Effector memory CD4-positive, alpha-beta T cell (primary cell): Measurements from ENCODE around the gene CDH9.

ENCODE experiments used
- DNase-seq, 3 donors: peaks; one replicate each; pipeline ENCODE4 v3.0.0-alpha.2; 2020
- H3K27ac ChIP-seq: 2 replicates; pipeline ENCODE4 v1.7.0; 2013; ENCODE audit warnings: mild to moderate bottlenecking, low read length, moderate library complexity; ENCODE audit not compliant: insufficient read depth, poor library complexity, severe bottlenecking
- H3K27me3 ChIP-seq: replicated peaks from 2 replicates; pipeline ENCODE4 v1.7.0; 2013; ENCODE audit warnings: mild to moderate bottlenecking, low read length; ENCODE audit not compliant: insufficient read depth, control insufficient read depth, poor library complexity, severe bottlenecking
- H3K36me3 ChIP-seq: 2 replicates; pipeline ENCODE4 v1.7.0; 2013; ENCODE audit warnings: mild to moderate bottlenecking, low read length, moderate library complexity; ENCODE audit not compliant: control insufficient read depth, insufficient read depth
- H3K4me1 ChIP-seq: 2 replicates; pipeline ENCODE4 v1.7.0; 2013; ENCODE audit warnings: low read length, mild to moderate bottlenecking; ENCODE audit not compliant: control insufficient read depth, insufficient read depth, poor library complexity, severe bottlenecking
- H3K4me3 ChIP-seq: 2 replicates; pipeline ENCODE4 v1.7.0; 2013; ENCODE audit warnings: low read length, low read depth, mild to moderate bottlenecking; ENCODE audit not compliant: insufficient read depth, poor library complexity, severe bottlenecking
- H3K9me3 ChIP-seq: 2 replicates; pipeline ENCODE4 v1.7.0; 2013; ENCODE audit warnings: mild to moderate bottlenecking, low read length, moderate library complexity; ENCODE audit not compliant: control insufficient read depth
- total RNA-seq, 3 donors: gene quantifications; one replicate each; lab custom pipeline; 2026; lab: John Stamatoyannopoulos, UW

CDH9 gene
- total RNA-seq = 0 reads per million in 3 donors

- no peak for DNase-seq
- H3K4me1 ChIP-seq = no peaks in the 10 kb centered on the region
- H3K4me3 ChIP-seq = no peak within 1 kb of the TSS
- no peaks in the 10 kb centered on the region for H3K36me3 ChIP-seq
- H3K27ac ChIP-seq = no peak within 1 kb of the TSS
- no peaks in the 10 kb centered on the region for H3K27me3 ChIP-seq
- no peaks in the 10 kb centered on the region for H3K9me3 ChIP-seq
Observed at GRCh38 chr5:27038476-27038875, at the start of gene CDH9. Gene CDH9, minus strand, starts transcription at chr5:27038586. Its CDS starts 50,253 bp downstream, at chr5:26988333.

- Histone ChIP-seq H3K9me3 (no peaks in the 10 kb centered on the region), H3K4me1 (no peaks in the 10 kb centered on the region), H3K27me3 (no peaks in the 10 kb centered on the region), H3K36me3 (no peaks in the 10 kb centered on the region), H3K27ac (no peak overlapping the region), H3K4me3 (no peak overlapping the region)
- DNase-seq = no peak
Observed at GRCh38 chr5:27087747-27088146, 49.4 kb upstream of the CDH9 start.

GRCh38 chr5:27083449-27084415 lies 45.3 kb upstream of the CDH9 start:
- H3K4me1 ChIP-seq = no peaks in the 10 kb centered on the region
- H3K27me3 ChIP-seq = no peaks in the 10 kb centered on the region
- H3K4me3 ChIP-seq = no peak overlapping the region
- H3K27ac ChIP-seq = no peak overlapping the region
- no peaks in the 10 kb centered on the region for H3K36me3 ChIP-seq
- no peak for DNase-seq
- H3K9me3 ChIP-seq = no peaks in the 10 kb centered on the region

- H3K4me3 ChIP-seq = no peak overlapping the region
- no peaks in the 10 kb centered on the region for H3K27me3 ChIP-seq
- H3K9me3 ChIP-seq = no peaks in the 10 kb centered on the region
- no peak overlapping the region for H3K27ac ChIP-seq
- no peak for DNase-seq
- no peaks in the 10 kb centered on the region for H3K4me1 ChIP-seq
- no peaks in the 10 kb centered on the region for H3K36me3 ChIP-seq
Observed at GRCh38 chr5:27080147-27080546, 41.8 kb upstream of the CDH9 start.

- H3K4me3 ChIP-seq = no peak overlapping the region
- H3K27ac ChIP-seq = no peak overlapping the region
- no peaks in the 10 kb centered on the region for H3K9me3 ChIP-seq
- H3K4me1 ChIP-seq = no peaks in the 10 kb centered on the region
- H3K36me3 ChIP-seq = no peaks in the 10 kb centered on the region
- no peaks in the 10 kb centered on the region for H3K27me3 ChIP-seq
- no peak for DNase-seq
Observed at GRCh38 chr5:27062451-27062850, 24.1 kb upstream of the CDH9 start.

GRCh38 chr5:27048510-27048909 lies 10.1 kb upstream of the CDH9 start:
- Histone ChIP-seq H3K4me1 (no peaks in the 10 kb centered on the region), H3K4me3 (no peak overlapping the region), H3K36me3 (no peaks in the 10 kb centered on the region), H3K27me3 (no peaks in the 10 kb centered on the region), H3K9me3 (no peaks in the 10 kb centered on the region), H3K27ac (no peak overlapping the region)
- DNase-seq = no peak

- Histone ChIP-seq H3K27ac (no peak overlapping the region), H3K4me1 (no peaks in the 10 kb centered on the region), H3K9me3 (no peaks in the 10 kb centered on the region), H3K27me3 (no peaks in the 10 kb centered on the region), H3K36me3 (no peaks in the 10 kb centered on the region), H3K4me3 (no peak overlapping the region)
- DNase-seq = no peak
Observed at GRCh38 chr5:27041372-27041771, 3.0 kb upstream of the CDH9 start.

- Histone ChIP-seq H3K27ac (no peak overlapping the region), H3K9me3 (no peaks in the 10 kb centered on the region), H3K4me1 (no peaks in the 10 kb centered on the region), H3K4me3 (no peak overlapping the region), H3K36me3 (no peaks in the 10 kb centered on the region), H3K27me3 (no peaks in the 10 kb centered on the region)
- no peak for DNase-seq
Observed at GRCh38 chr5:27034565-27034964, 3.8 kb downstream of the CDH9 start.

GRCh38 chr5:27026801-27027200 lies 11.6 kb downstream of the CDH9 start:
- no peak for DNase-seq
- H3K27ac ChIP-seq = no peak overlapping the region
- no peaks in the 10 kb centered on the region for H3K36me3 ChIP-seq
- no peaks in the 10 kb centered on the region for H3K9me3 ChIP-seq
- no peaks in the 10 kb centered on the region for H3K27me3 ChIP-seq
- H3K4me1 ChIP-seq = no peaks in the 10 kb centered on the region
- H3K4me3 ChIP-seq = no peak overlapping the region

- Histone ChIP-seq H3K27me3 (no peaks in the 10 kb centered on the region), H3K36me3 (no peaks in the 10 kb centered on the region), H3K4me3 (no peak overlapping the region), H3K9me3 (no peaks in the 10 kb centered on the region), H3K4me1 (no peaks in the 10 kb centered on the region), H3K27ac (no peak overlapping the region)
- no peak for DNase-seq
Observed at GRCh38 chr5:27026063-27026462, 12.3 kb downstream of the CDH9 start.
